MCF 10A (cell line): Measurements from ENCODE around the gene MED26. TPM values are rescaled to one million over a fixed set of nuclear protein-coding genes. Genes with fewer than 3 reads are reported as not detected.
A peak's percentile ranks its signal among the peaks of the same experiment; 100 is the strongest.

Source experiments
- BruUV-seq: library from RNA; stranded (reverse); fragments of 400-500 nt; replicated peaks from 2 replicates; lab custom pipeline; 2021; lab: Mats Ljungman, UMichigan
- CTCF ChIA-PET: fragments of 300-600 bp; sonication (Branson Sonifier 250); formaldehyde crosslinking; extraction: SDS; loops from one replicate; lab custom pipeline; 2021; ENCODE audit warnings: antibody characterized with exemption, inconsistent platforms; lab: Yijun Ruan, JAX
- POLR2A ChIA-PET: fragments of 300-600, 350-650 bp; sonication (Branson Sonifier 250); formaldehyde crosslinking; extraction: SDS; loops from one replicate; lab custom pipeline; 2020; ENCODE audit warnings: antibody characterized with exemption, inconsistent platforms; lab: Yijun Ruan, JAX
- DNase-seq: peaks from one replicate; pipeline ENCODE4 v3.0.0-alpha.2; 2018; ENCODE audit not compliant: unreplicated experiment
- H3K27ac Mint-ChIP-seq: one replicate; pipeline ENCODE4 v1.8.0; 2022; ENCODE audit warnings: mild to moderate bottlenecking, low read depth, mixed read lengths; ENCODE audit not compliant: unreplicated experiment
- H3K27me3 Mint-ChIP-seq: one replicate; pipeline ENCODE4 v1.8.0; 2022; ENCODE audit warnings: mixed read lengths; ENCODE audit not compliant: insufficient read depth, unreplicated experiment
- H3K36me3 Mint-ChIP-seq: one replicate; pipeline ENCODE4 v1.8.0; 2022; ENCODE audit warnings: mild to moderate bottlenecking, moderate library complexity, mixed read lengths; ENCODE audit not compliant: insufficient read depth, unreplicated experiment
- H3K4me1 Mint-ChIP-seq: one replicate; pipeline ENCODE4 v1.8.0; 2022; ENCODE audit warnings: mixed read lengths; ENCODE audit not compliant: insufficient read depth, unreplicated experiment
- H3K4me3 Mint-ChIP-seq: one replicate; pipeline ENCODE4 v1.8.0; 2022; ENCODE audit warnings: mild to moderate bottlenecking, moderate library complexity, mixed read lengths; ENCODE audit not compliant: unreplicated experiment
- H3K9me3 Mint-ChIP-seq: one replicate; pipeline ENCODE4 v1.8.0; 2022; ENCODE audit warnings: mixed read lengths; ENCODE audit not compliant: unreplicated experiment
- CTCF ChIP-seq: fragments of 200-600 bp; IDR thresholded peaks from one replicate; pipeline ENCODE4 v1.8.0; 2022; ENCODE audit warnings: antibody characterized with exemption, mild to moderate bottlenecking; ENCODE audit not compliant: unreplicated experiment
- intact Hi-C: fragments of 100-400 bp; cut with micrococcal nuclease; formaldehyde crosslinking; loops from 2 replicates; pipeline ENCODE4 v1.14.1; 2022
- total RNA-seq: library from RNA; stranded (reverse); gene quantifications from 2 replicates; pipeline ENCODE4 v1.2.3, GENCODE V29; 2022

The MED26 gene
- total RNA-seq, 1 experiment from 2014 or later: 12.9 TPM

- no peak for DNase-seq
- TF ChIP-seq CTCF: no peak
- Mint-ChIP-seq H3K4me1 (peaks cover 34% of the 10 kb centered on the region), H3K9me3 (no peaks in the 10 kb centered on the region), H3K36me3 (no peaks in the 10 kb centered on the region), H3K4me3 (no peak overlapping the region), H3K27me3 (no peaks in the 10 kb centered on the region), H3K27ac (no peak overlapping the region)
- ChIA-PET POLR2A (interaction anchor here (0.6 to 1.3 kb wide), 2 partner anchors 10 to 41 kb away, joined by 3 to 4 read pairs; partner anchors contain the start of gene SLC35E1), CTCF (interaction anchor here (0.7 to 2.7 kb wide), 2 partner anchors 9 to 11 kb away, joined by 3 to 9 read pairs; no protein-coding TSS in a partner anchor)
- BruUV-seq: no TSS peak
- intact Hi-C loops: no loop called here
Observed at GRCh38 chr19:16613841-16614240, 14.2 kb downstream of the MED26 start.

DNA sequence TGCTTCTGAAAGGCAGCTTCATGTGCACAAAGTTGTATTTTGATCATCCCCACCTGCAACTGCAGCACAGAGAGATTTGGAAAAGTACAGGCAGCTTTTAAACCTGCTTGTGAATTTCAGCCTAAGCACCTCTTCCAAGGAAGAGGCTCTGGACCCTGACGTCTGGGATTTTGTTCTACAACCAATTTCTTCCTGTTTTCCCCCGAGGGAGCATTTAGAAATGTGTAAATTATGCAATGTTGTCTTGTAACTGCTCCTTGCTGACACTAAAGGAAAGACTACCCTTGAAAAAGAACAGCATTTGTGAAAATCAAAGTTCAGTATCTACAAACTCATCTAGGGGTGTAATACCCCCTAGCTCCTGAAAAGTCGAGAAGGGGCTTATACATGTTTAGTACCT lies 15.4 kb downstream of the MED26 start:
- no TSS peak for BruUV-seq
- Mint-ChIP-seq H3K27ac (peak overlapping the region; percentile 46), H3K9me3 (no peaks in the 10 kb centered on the region), H3K36me3 (no peaks in the 10 kb centered on the region), H3K4me3 (no peak overlapping the region), H3K27me3 (no peaks in the 10 kb centered on the region), H3K4me1 (peaks cover 46% of the 10 kb centered on the region)
- intact Hi-C loops: no loop called here
- CTCF ChIA-PET: interaction anchor here (0.6 to 2.7 kb wide), 3 partner anchors 12 to 32 kb away, joined by 3 to 9 read pairs (median 6); no protein-coding TSS in a partner anchor
- DNase-seq: peak; percentile 20
- no peak for TF ChIP-seq CTCF
- POLR2A ChIA-PET: interaction anchor here (1.2 to 1.5 kb wide), 3 partner anchors 24 to 40 kb away, joined by 3 to 5 read pairs (median 4); partner anchors contain the start of gene SLC35E1

- H3K4me1 Mint-ChIP-seq: peaks cover 42% of the 10 kb centered on the region
- H3K27me3 Mint-ChIP-seq: no peaks in the 10 kb centered on the region
- POLR2A ChIA-PET: no interaction called here
- intact Hi-C loops: no loop called here
- H3K36me3 Mint-ChIP-seq: peaks cover 4% of the 10 kb centered on the region
- BruUV-seq: no TSS peak
- no peak for DNase-seq
- CTCF ChIA-PET: interaction anchor here (2.7 kb wide), 1 partner anchor 13 kb away, joined by 9 read pairs; no protein-coding TSS in a partner anchor
- H3K9me3 Mint-ChIP-seq: no peaks in the 10 kb centered on the region
- peak overlapping the region; percentile 24 for H3K27ac Mint-ChIP-seq
- H3K4me3 Mint-ChIP-seq: no peak overlapping the region
- no peak for TF ChIP-seq CTCF
Observed at GRCh38 chr19:16611121-16611520, 16.9 kb downstream of the MED26 start.

DNA sequence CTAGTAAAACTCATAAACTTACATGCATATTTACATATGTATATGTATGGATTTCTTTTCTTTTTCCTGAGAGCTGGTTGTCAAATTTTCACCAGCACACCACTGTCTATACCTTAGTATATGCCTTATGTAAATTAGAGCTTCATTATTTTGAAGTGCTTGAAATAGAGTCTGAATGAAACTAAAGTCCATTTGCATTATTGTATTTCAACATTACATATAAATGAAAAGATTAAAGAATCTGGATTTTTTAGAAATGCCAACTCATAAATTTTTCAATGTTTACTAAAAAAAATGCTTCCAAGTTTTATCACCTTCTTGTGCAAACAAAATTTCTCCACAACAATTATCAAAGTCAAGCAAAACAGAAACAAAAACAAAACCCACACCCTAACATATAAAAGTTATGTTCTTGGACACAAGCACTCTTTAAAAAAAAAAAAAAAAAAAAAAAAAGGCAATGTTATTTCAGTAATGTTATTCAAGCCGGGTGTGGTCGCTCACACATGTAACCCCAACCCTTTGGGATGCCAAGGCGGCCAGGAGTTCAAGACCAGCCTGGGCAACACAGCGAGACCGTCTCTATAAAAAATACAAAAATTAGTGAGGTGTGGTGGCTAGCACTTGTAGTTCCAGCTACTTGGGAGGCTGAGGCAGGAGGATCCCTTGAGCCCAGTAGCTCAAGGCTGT lies 18.3 kb downstream of the MED26 start:
- TF ChIP-seq CTCF: no peak
- peaks cover 6% of the 10 kb centered on the region for H3K36me3 Mint-ChIP-seq
- H3K9me3 Mint-ChIP-seq: no peaks in the 10 kb centered on the region
- intact Hi-C loops: no loop called here
- ChIA-PET POLR2A (interaction anchor here (0.6 to 2.1 kb wide), 9 partner anchors 9 to 50 kb away, joined by 3 to 13 read pairs (median 4); partner anchors contain the start of genes MED26, SLC35E1, SMIM7 and TMEM38A), CTCF (interaction anchor here (0.7 kb wide), 1 partner anchor 378 kb away, joined by 3 read pairs; no protein-coding TSS in a partner anchor)
- H3K27ac Mint-ChIP-seq: peak overlapping the region; percentile 74
- H3K4me3 Mint-ChIP-seq: no peak overlapping the region
- H3K4me1 Mint-ChIP-seq: peaks cover 41% of the 10 kb centered on the region
- H3K27me3 Mint-ChIP-seq: no peaks in the 10 kb centered on the region
- no peak for DNase-seq
- BruUV-seq: no TSS peak
